ENCODE results near the gene PITX3.

The PITX3 gene

GRCh38 chr10:102241444-102242117 is at the start of gene PITX3:
Gene PITX3 (minus strand): TSS chr10:102241512. CDS start chr10:102232080, 9,432 bp downstream.
- peak; percentile 25 for DNase-seq

- DNase-seq: no peak
Observed at GRCh38 chr10:102289840-102290239, 48.5 kb upstream of the PITX3 start.

GRCh38 chr10:102289356-102289755 is 48.0 kb upstream of the PITX3 start:
- no peak for DNase-seq

GRCh38 chr10:102287991-102288390 is 46.7 kb upstream of the PITX3 start:
- no peak for DNase-seq

- no peak for DNase-seq
Observed at GRCh38 chr10:102287538-102287937, 46.2 kb upstream of the PITX3 start.

GRCh38 chr10:102286216-102286615 is 44.9 kb upstream of the PITX3 start:
- no peak for DNase-seq

- no peak for DNase-seq
Observed at GRCh38 chr10:102285133-102285532, 43.8 kb upstream of the PITX3 start.

- no peak for DNase-seq
Observed at GRCh38 chr10:102284531-102284930, 43.2 kb upstream of the PITX3 start.

- DNase-seq: no peak
Observed at GRCh38 chr10:102283890-102284289, 42.6 kb upstream of the PITX3 start.

- DNase-seq: no peak
Observed at GRCh38 chr10:102283488-102283887, 42.2 kb upstream of the PITX3 start.

GRCh38 chr10:102281102-102281487 is 39.8 kb upstream of the PITX3 start:
- DNase-seq: no peak

- DNase-seq: peak; percentile 63
Observed at GRCh38 chr10:102280397-102281101, 39.2 kb upstream of the PITX3 start.

GRCh38 chr10:102279104-102279503 is 37.8 kb upstream of the PITX3 start:
- no peak for DNase-seq

GRCh38 chr10:102275343-102275742 is 34.0 kb upstream of the PITX3 start:
- no peak for DNase-seq

GRCh38 chr10:102274062-102274461 is 32.8 kb upstream of the PITX3 start:
- no peak for DNase-seq

GRCh38 chr10:102269017-102269416 is 27.7 kb upstream of the PITX3 start:
- no peak for DNase-seq

- no peak for DNase-seq
Observed at GRCh38 chr10:102268375-102268888, 27.1 kb upstream of the PITX3 start.

GRCh38 chr10:102267748-102268147 is 26.4 kb upstream of the PITX3 start:
- DNase-seq: no peak

- DNase-seq: peak; percentile 8
Observed at GRCh38 chr10:102266670-102267069, 25.4 kb upstream of the PITX3 start.

- no peak for DNase-seq
Observed at GRCh38 chr10:102264371-102264770, 23.1 kb upstream of the PITX3 start.

GRCh38 chr10:102262744-102263370 is 21.5 kb upstream of the PITX3 start:
- no peak for DNase-seq

GRCh38 chr10:102261842-102262241 is 20.5 kb upstream of the PITX3 start:
- no peak for DNase-seq

- DNase-seq: no peak
Observed at GRCh38 chr10:102261196-102261595, 19.9 kb upstream of the PITX3 start.

- DNase-seq: no peak
Observed at GRCh38 chr10:102255404-102255803, 14.1 kb upstream of the PITX3 start.

Measured in NCI-H510A (cell line).